ENCODE results near the gene CCT3.
"Not testable (repeated sequence)": the region's sequence is repeated elsewhere in the genome, so short reads cannot be mapped to it uniquely, and the experiment has no call there.

CCT3 gene

DNA sequence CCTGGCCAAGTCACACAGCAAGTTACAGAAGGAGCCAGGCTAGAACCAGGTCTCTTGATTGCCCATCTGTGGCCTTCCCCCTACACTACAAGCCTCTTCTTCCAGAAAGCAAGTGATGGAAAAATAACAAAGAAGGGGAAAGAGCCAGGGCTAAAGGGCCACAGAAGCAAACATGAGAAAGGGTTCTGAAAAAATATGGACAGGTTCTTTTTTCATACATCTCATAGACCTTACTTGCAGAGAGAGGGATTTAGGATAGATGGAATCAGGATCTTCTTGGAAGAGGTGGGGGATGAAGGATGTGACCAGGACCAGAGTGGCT lies 34.1 kb upstream of the CCT3 start:
- TF ChIP-seq, protein P1, sequence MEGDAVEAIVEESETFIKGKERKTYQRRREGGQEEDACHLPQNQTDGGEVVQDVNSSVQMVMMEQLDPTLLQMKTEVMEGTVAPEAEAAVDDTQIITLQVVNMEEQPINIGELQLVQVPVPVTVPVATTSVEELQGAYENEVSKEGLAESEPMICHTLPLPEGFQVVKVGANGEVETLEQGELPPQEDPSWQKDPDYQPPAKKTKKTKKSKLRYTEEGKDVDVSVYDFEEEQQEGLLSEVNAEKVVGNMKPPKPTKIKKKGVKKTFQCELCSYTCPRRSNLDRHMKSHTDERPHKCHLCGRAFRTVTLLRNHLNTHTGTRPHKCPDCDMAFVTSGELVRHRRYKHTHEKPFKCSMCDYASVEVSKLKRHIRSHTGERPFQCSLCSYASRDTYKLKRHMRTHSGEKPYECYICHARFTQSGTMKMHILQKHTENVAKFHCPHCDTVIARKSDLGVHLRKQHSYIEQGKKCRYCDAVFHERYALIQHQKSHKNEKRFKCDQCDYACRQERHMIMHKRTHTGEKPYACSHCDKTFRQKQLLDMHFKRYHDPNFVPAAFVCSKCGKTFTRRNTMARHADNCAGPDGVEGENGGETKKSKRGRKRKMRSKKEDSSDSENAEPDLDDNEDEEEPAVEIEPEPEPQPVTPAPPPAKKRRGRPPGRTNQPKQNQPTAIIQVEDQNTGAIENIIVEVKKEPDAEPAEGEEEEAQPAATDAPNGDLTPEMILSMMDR (IDR thresholded peaks at IDR 0.05; ENCODE audit: low read length): no peak
- no peak for TF ChIP-seq EZH2 (optimal IDR thresholded peaks at IDR 0.05; ENCODE audit: low read depth, low read length)
- TF ChIP-seq EZH2phosphoT487 (IDR thresholded peaks at IDR 0.05; ENCODE audit: low read length): no peak
- no peaks in the 10 kb centered on the region for H3K9me3 ChIP-seq (replicated peaks; ENCODE audit: insufficient read depth, low read length)

DNA sequence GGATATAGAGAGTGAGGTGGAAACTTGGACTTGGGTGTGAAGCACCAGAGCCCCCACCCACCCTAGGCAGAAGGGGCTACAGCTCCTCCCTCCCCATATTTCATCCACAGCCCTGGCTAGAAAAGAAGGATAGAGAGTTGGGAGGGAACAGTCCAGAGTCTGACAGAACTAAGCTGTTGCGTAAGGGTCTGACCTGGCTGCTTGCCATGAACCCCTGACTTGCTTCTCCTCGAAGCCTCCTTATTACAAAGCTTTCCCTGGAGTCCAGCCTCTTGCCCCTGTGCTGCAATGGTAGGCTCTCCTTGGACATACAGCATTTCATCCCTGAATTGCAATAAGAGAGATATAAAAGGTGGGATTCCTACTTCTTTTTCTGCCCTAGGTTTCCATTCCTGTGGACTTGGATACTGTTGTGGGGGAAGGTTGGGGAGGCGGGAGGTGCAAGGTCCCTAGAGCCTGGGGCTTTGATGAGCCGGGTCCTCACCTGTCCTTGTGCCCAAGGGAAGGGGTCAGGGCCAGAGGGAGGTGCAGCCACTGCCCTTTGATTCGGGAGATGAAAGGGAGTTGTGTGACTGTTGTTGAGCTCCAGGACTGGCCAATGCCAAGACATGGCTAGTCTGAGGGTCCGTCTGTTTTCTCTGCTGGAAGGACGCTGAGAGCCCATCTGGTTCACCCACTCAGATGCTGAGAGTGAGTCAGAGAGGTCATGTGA lies 33.6 kb upstream of the CCT3 start:
- no peaks in the 10 kb centered on the region for H4K20me1 ChIP-seq (ENCODE audit: insufficient read depth, low read length)
- H3K4me3 ChIP-seq (ENCODE audit: low read length): no peak overlapping the region
- H3K79me2 ChIP-seq (ENCODE audit: low read length): no peaks in the 10 kb centered on the region
- H3K4me1 ChIP-seq (ENCODE audit: low read length): peaks cover 6% of the 10 kb centered on the region
- peaks cover 45% of the 10 kb centered on the region for H3K27me3 ChIP-seq (replicated peaks; ENCODE audit: insufficient read depth, low read length)
- no peak for DNase-seq
- H3K9me2 ChIP-seq (replicated peaks; ENCODE audit: insufficient read depth, low read length): no peaks in the 10 kb centered on the region
- H3K36me3 ChIP-seq (replicated peaks; ENCODE audit: insufficient read depth, low read length): no peaks in the 10 kb centered on the region
- no peak overlapping the region for H3K4me2 ChIP-seq (ENCODE audit: low read depth, low read length)
- no peak for TF ChIP-seq EZH2phosphoT487 (IDR thresholded peaks at IDR 0.05; ENCODE audit: low read length)
- TF ChIP-seq EZH2 (optimal IDR thresholded peaks at IDR 0.05; ENCODE audit: low read depth, low read length): no peak
- TF ChIP-seq, protein P1 (IDR thresholded peaks at IDR 0.05; ENCODE audit: low read length): no peak
- 0 out of 2 replicates have a peak, but pooled peaks cover 5% of the 10 kb centered on the region for H3F3A ChIP-seq (ENCODE audit: insufficient read depth, low read length)
- H3K9me3 ChIP-seq (replicated peaks; ENCODE audit: insufficient read depth, low read length): no peaks in the 10 kb centered on the region
- H2AFZ ChIP-seq (ENCODE audit: low read length): no peak overlapping the region
- H3K27ac ChIP-seq (ENCODE audit: low read length): no peak overlapping the region
- no peak overlapping the region for H3K9ac ChIP-seq (ENCODE audit: low read length)

More for the DNA sequence above, 34.1 kb upstream of the CCT3 start:
- Histone ChIP-seq H3K4me1 (ENCODE audit: low read length) (peaks cover 6% of the 10 kb centered on the region), H3K36me3 (replicated peaks; ENCODE audit: insufficient read depth, low read length) (no peaks in the 10 kb centered on the region), H3K27ac (ENCODE audit: low read length) (no peak overlapping the region), H2AFZ (ENCODE audit: low read length) (no peak overlapping the region), H3F3A (ENCODE audit: insufficient read depth, low read length) (0 out of 2 replicates have a peak, but pooled peaks cover 5% of the 10 kb centered on the region), H3K4me3 (ENCODE audit: low read length) (no peak overlapping the region), H3K4me2 (ENCODE audit: low read depth, low read length) (no peak overlapping the region), H4K20me1 (ENCODE audit: insufficient read depth, low read length) (no peaks in the 10 kb centered on the region), H3K9me2 (replicated peaks; ENCODE audit: insufficient read depth, low read length) (no peaks in the 10 kb centered on the region), H3K9ac (ENCODE audit: low read length) (no peak overlapping the region), H3K79me2 (ENCODE audit: low read length) (no peaks in the 10 kb centered on the region), H3K27me3 (replicated peaks; ENCODE audit: insufficient read depth, low read length) (peaks cover 50% of the 10 kb centered on the region)
- no peak for DNase-seq

- H4K20me1 ChIP-seq (ENCODE audit: insufficient read depth, low read length); H3K4me1 ChIP-seq (ENCODE audit: low read length); H3K27ac ChIP-seq (ENCODE audit: low read length); H3K9ac ChIP-seq (ENCODE audit: low read length); H3F3A ChIP-seq (ENCODE audit: insufficient read depth, low read length); H3K9me3 ChIP-seq (replicated peaks; ENCODE audit: insufficient read depth, low read length); H3K79me2 ChIP-seq (ENCODE audit: low read length); H3K36me3 ChIP-seq (replicated peaks; ENCODE audit: insufficient read depth, low read length); DNase-seq; H3K9me2 ChIP-seq (replicated peaks; ENCODE audit: insufficient read depth, low read length); H2AFZ ChIP-seq (ENCODE audit: low read length); H3K4me3 ChIP-seq (ENCODE audit: low read length): not testable (repeated sequence)
- Histone ChIP-seq H3K4me2 (ENCODE audit: low read depth, low read length) (peak overlapping the region; percentile 91; the same call in 1 of the 2 replicates), H3K27me3 (replicated peaks; ENCODE audit: insufficient read depth, low read length) (peaks cover 42% of the 10 kb centered on the region)
Measured at GRCh38 chr1:156369685-156370286, 31.7 kb upstream of the CCT3 start.

Data from MM.1S (cell line).